Transverse colon (tissue), 4 donors: ENCODE measurements around the gene ANP32E. TPM values are rescaled to one million over a fixed set of nuclear protein-coding genes. Genes with fewer than 3 reads are reported as not detected.

Experiments
- DNase-seq: peaks from one replicate; pipeline ENCODE4 v3.0.0-alpha.2; 2019
- H3K27ac ChIP-seq, 4 donors: fragments of 200-600 bp; sonication (generic); 2 replicates each; pipeline ENCODE4 v1.5.1; 2016 to 2018; ENCODE audit warnings: inconsistent platforms in 4 of 4
- H3K27me3 ChIP-seq: fragments of 200-600 bp; sonication (generic); 2 replicates; pipeline ENCODE4 v1.5.1; 2017; ENCODE audit warnings: inconsistent platforms
- H3K36me3 ChIP-seq, 4 donors: fragments of 200-600 bp; sonication (generic); 2 replicates each; pipeline ENCODE4 v1.5.1; 2017 to 2019; ENCODE audit warnings: inconsistent platforms in 4 of 4
- H3K4me1 ChIP-seq, 4 donors: fragments of 200-600 bp; sonication (generic); 2 replicates each; pipeline ENCODE4 v1.5.1; 2017 to 2020; ENCODE audit warnings: inconsistent platforms in 4 of 4
- H3K4me3 ChIP-seq, 4 donors: fragments of 200-600 bp; sonication (generic); 1 replicate in 1 of 4; 2 replicates in 3 of 4; pipeline versions ENCODE4 v1.5.1 to v1.6.1; 2017 to 2019; ENCODE audit warnings: inconsistent platforms in 4 of 4
- H3K9me3 ChIP-seq, 2 donors: fragments of 200-600 bp; sonication (generic); 2 replicates each; pipeline ENCODE4 v1.5.1; 2017 to 2019; ENCODE audit warnings: inconsistent platforms in 2 of 2
- EP300 ChIP-seq: sonication (generic); formaldehyde crosslinking; IDR thresholded peaks from one replicate; pipeline ENCODE4 v1.6.1; 2017; ENCODE audit warnings: antibody characterized with exemption, low read depth
- POLR2A ChIP-seq: fragments of 450-650 bp; IDR thresholded peaks from one replicate; pipeline ENCODE4 v1.6.1; 2016; ENCODE audit warnings: antibody characterized with exemption, mild to moderate bottlenecking, moderate library complexity
- POLR2AphosphoS5 ChIP-seq, 3 donors: sonication (generic); formaldehyde crosslinking; IDR thresholded peaks; one replicate each; pipeline ENCODE4 v1.6.1; 2016; ENCODE audit warnings: antibody characterized with exemption in 3 of 3
- WGBS, 2 donors: methylation state at CpG; one replicate each; pipeline ENCODE4 v1.1.5; 2018; ENCODE audit warnings: low coverage in 1 of 2; 5-methylcytosine and 5-hydroxymethylcytosine counted together
- in situ Hi-C, 4 donors: fragments of 200-750 bp; cut with MboI; loops; one replicate each; pipeline versions ENCODE4 v1.15.0 to v1.15.1; 2017; ENCODE audit warnings: low sequenced_read_pairs in 3 of 4, low pct_ligation_motif_present in 1 of 4, low pct_unique_long_range_greater_than_20kb in 1 of 4
- intact Hi-C: fragments of 100-400 bp; cut with DNase I; formaldehyde crosslinking; loops from one replicate; pipeline ENCODE4 v1.15.1; 2023; ENCODE audit warnings: low total_unique reads
- total RNA-seq, 4 donors: library from RNA; depleted of rRNA; stranded (reverse); fragments of >200 nt; gene quantifications; one replicate each; pipeline ENCODE4 v1.1.0, GENCODE V29; 2016
- TF ChIP-seq, protein P1 (sequence below), 5 experiments: fragments of 200-600 bp in 3 of 5; fragments of 450-650 bp in 2 of 5; sonication (generic) in 3 of 5; IDR thresholded peaks; 1 replicate in 2 of 5; 2 replicates in 3 of 5; pipeline ENCODE4 v1.5.1; 2016 to 2017; ENCODE audit warnings: antibody characterized with exemption in 5 of 5, inconsistent platforms in 3 of 5, mild to moderate bottlenecking in 2 of 5, moderate library complexity in 1 of 5

The ANP32E gene
- total RNA-seq, 4 donors from 2014 or later, result 6.6 to 20.8 (median 10.8) TPM

DNA sequence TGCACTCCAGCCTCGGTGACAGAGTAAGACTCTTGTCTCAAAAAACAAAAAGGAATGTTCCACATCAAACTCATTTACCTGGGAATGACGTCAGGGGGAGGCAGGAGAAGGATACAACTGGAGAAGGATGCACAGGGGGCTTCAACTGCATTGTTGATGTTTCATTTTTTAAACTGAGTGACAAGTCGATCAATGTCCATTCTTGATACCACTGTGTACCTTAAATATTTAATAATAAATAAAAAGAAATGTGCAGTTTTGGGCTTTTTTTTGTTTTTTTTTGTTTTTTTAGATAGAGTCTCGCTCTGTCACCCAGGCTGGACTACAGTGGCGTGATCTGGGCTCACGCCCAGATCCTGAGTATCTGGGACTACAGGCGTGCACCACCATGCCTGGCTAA, 50.4 kb downstream of the ANP32E start:
- Histone ChIP-seq H3K4me1 (no peaks in the 10 kb centered on the region), H3K9me3 (no peaks in the 10 kb centered on the region), H3K4me3 (no peak overlapping the region), H3K27me3 (no peaks in the 10 kb centered on the region), H3K27ac (no peak overlapping the region), H3K36me3 (no peaks in the 10 kb centered on the region)
- DNase-seq, result no peak
- WGBS, 2 donors, result 93 to 94% methylated on average over 6 to 7 of the region's 7 CpGs
- intact Hi-C loops, result loop anchor here (5.0 kb wide), 1 partner anchor 223 kb away; no protein-coding TSS in a partner anchor
- TF ChIP-seq EP300 (no peak), POLR2AphosphoS5 (IDR thresholded peaks at IDR 0.05) (no peak), POLR2A (no peak)
- TF ChIP-seq, protein P1, sequence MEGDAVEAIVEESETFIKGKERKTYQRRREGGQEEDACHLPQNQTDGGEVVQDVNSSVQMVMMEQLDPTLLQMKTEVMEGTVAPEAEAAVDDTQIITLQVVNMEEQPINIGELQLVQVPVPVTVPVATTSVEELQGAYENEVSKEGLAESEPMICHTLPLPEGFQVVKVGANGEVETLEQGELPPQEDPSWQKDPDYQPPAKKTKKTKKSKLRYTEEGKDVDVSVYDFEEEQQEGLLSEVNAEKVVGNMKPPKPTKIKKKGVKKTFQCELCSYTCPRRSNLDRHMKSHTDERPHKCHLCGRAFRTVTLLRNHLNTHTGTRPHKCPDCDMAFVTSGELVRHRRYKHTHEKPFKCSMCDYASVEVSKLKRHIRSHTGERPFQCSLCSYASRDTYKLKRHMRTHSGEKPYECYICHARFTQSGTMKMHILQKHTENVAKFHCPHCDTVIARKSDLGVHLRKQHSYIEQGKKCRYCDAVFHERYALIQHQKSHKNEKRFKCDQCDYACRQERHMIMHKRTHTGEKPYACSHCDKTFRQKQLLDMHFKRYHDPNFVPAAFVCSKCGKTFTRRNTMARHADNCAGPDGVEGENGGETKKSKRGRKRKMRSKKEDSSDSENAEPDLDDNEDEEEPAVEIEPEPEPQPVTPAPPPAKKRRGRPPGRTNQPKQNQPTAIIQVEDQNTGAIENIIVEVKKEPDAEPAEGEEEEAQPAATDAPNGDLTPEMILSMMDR (IDR thresholded peaks at IDR 0.05), result no peak
- in situ Hi-C loops, result loop anchor here (10.0 to 25.0 kb wide), 3 partner anchors 111 to 223 kb away; no protein-coding TSS in a partner anchor

DNA sequence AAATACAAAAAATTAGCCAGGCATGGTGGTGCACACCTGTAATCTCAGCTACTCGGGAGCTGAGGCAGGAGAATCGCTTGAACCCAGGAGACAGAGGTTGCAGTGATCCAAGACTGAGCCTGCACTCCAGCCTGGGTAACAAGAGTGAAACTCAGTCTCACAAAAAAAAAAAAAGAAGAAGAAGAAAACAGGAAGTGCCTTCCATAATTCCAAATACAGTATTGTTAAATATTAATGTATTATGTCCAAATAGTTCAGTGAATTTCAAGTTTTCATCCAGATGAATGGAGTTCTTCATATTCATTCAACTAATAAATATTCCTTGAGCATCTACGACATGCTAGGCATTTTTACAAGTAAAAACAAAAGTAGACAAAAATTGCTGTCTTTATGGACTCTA, 52.9 kb downstream of the ANP32E start:
- H3K27ac ChIP-seq, result no peak overlapping the region
- no peaks in the 10 kb centered on the region for H3K9me3 ChIP-seq
- H3K27me3 ChIP-seq, result no peaks in the 10 kb centered on the region
- H3K4me1 ChIP-seq, result no peaks in the 10 kb centered on the region
- 78 to 84% methylated on average over 1 to 3 of the region's 3 CpGs for WGBS, 2 donors
- no peaks in the 10 kb centered on the region for H3K36me3 ChIP-seq
- in situ Hi-C loops, result loop anchor here (10.0 to 25.0 kb wide), 3 partner anchors 108 to 221 kb away; no protein-coding TSS in a partner anchor
- intact Hi-C loops, result no loop called here
- H3K4me3 ChIP-seq, result no peak overlapping the region
- TF ChIP-seq, protein P1 (IDR thresholded peaks at IDR 0.05), result no peak
- TF ChIP-seq EP300 (no peak), POLR2A (no peak), POLR2AphosphoS5 (IDR thresholded peaks at IDR 0.05) (no peak)
- DNase-seq, result no peak

DNA sequence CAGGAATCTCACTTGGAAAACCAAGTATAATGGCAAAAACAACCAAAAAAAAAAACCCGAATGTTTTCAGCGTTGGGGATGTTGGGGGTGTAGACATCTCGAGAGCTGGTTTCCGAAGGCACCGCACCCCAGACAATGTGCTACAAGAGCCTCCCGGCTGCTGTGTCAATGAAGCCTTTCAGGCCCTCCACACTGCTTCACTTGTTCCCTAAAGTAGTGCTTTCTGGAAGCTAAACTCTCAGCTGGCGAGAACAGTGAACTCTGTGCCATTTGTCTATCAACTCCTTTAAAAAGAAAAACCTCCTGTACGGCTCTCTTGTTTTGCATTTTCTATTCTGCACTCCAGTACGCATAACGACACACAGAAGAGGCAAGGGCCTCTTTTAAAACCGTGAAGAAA, 53.7 kb downstream of the ANP32E start:
- Histone ChIP-seq H3K27ac (no peak overlapping the region), H3K4me1 (no peaks in the 10 kb centered on the region), H3K36me3 (no peaks in the 10 kb centered on the region), H3K9me3 (no peaks in the 10 kb centered on the region), H3K27me3 (no peaks in the 10 kb centered on the region), H3K4me3 (no peak overlapping the region)
- in situ Hi-C loops (loop anchor here (10.0 to 25.0 kb wide), 3 partner anchors 107 to 220 kb away; no protein-coding TSS in a partner anchor), intact Hi-C loops (no loop called here)
- no peak for DNase-seq
- no peak for TF ChIP-seq POLR2A
- TF ChIP-seq POLR2AphosphoS5 (IDR thresholded peaks at IDR 0.05), result no peak
- no peak for TF ChIP-seq EP300
- TF ChIP-seq, protein P1 (IDR thresholded peaks at IDR 0.05), result no peak
- 89 to 93% methylated on average over 10 to 11 of the region's 11 CpGs for WGBS, 2 donors

DNA sequence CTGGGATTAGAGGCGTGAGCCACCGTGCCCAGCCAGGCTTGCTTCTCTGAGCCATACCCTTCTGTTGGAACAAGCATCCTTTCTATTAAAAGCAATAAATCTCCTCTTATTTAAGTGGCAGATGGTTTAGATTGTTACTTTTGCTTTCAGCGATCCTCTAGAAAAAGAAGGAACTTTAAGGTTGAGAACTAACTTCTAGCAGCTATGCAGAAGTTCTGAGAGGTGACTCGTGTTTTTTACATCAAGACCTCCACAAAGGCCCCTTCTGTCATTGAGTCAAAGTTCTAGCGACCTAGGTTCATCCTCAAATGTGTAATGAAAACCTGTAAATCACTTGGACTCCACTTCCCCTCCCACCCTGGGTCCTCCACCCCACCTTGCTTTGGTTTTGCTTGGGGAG, 55.4 kb downstream of the ANP32E start:
- no peaks in the 10 kb centered on the region for H3K9me3 ChIP-seq
- H3K36me3 ChIP-seq, result no peaks in the 10 kb centered on the region
- no peak overlapping the region for H3K4me3 ChIP-seq
- no peaks in the 10 kb centered on the region for H3K27me3 ChIP-seq
- TF ChIP-seq EP300, result no peak
- no peak for TF ChIP-seq POLR2AphosphoS5 (IDR thresholded peaks at IDR 0.05)
- TF ChIP-seq POLR2A, result no peak
- TF ChIP-seq, protein P1 (IDR thresholded peaks at IDR 0.05), result no peak
- in situ Hi-C loops (loop anchor here (10.0 to 25.0 kb wide), 3 partner anchors 106 to 218 kb away; no protein-coding TSS in a partner anchor), intact Hi-C loops (no loop called here)
- no peak for DNase-seq
- 61 to 79% methylated on average over 5 of the region's 5 CpGs for WGBS, 2 donors
- H3K4me1 ChIP-seq, result no peaks in the 10 kb centered on the region
- H3K27ac ChIP-seq, result no peak overlapping the region
